Loucy (cell line): ENCODE data around the gene ENDOG.

ENCODE experiments used
- H2AFZ ChIP-seq: fragments of 200-600 bp; sonication (generic); 2 replicates; pipeline ENCODE4 v1.6.0; 2016; ENCODE audit warnings: antibody characterized with exemption, mild to moderate bottlenecking, low read length, moderate library complexity
- H3F3A ChIP-seq: fragments of 200-600 bp; 2 replicates; pipeline ENCODE4 v1.6.0; 2016; ENCODE audit warnings: antibody characterized with exemption, low read depth, mild to moderate bottlenecking
- H3K27me3 ChIP-seq: fragments of 200-600 bp; sonication (generic); 2 replicates; pipeline ENCODE4 v1.6.1; 2014; ENCODE audit warnings: low read length, mild to moderate bottlenecking; ENCODE audit not compliant: insufficient read depth, poor library complexity, severe bottlenecking
- H3K36me3 ChIP-seq: fragments of 200-600 bp; sonication (generic); 2 replicates; pipeline ENCODE4 v1.6.1; 2016; ENCODE audit warnings: low read length; ENCODE audit not compliant: insufficient read depth
- H3K4me1 ChIP-seq: fragments of 200-600 bp; sonication (generic); 2 replicates; pipeline ENCODE4 v1.5.1; 2014; ENCODE audit warnings: low read length, mild to moderate bottlenecking; ENCODE audit not compliant: insufficient read depth, poor library complexity, severe bottlenecking
- H3K4me2 ChIP-seq: fragments of 200-600 bp; sonication (generic); 2 replicates; pipeline ENCODE4 v1.6.0; 2014; ENCODE audit warnings: antibody characterized with exemption, low read length, low read depth, mild to moderate bottlenecking; ENCODE audit not compliant: poor library complexity, severe bottlenecking
- H3K4me3 ChIP-seq: fragments of 200-600 bp; sonication (generic); 2 replicates; pipeline ENCODE4 v1.5.1; 2014; ENCODE audit warnings: low read length, mild to moderate bottlenecking, mixed read lengths; ENCODE audit not compliant: poor library complexity, severe bottlenecking
- H3K79me2 ChIP-seq: fragments of 200-600 bp; sonication (generic); 2 replicates; pipeline ENCODE4 v1.6.1; 2014; ENCODE audit warnings: low read length; ENCODE audit not compliant: insufficient read depth
- H3K9ac ChIP-seq: fragments of 200-600 bp; sonication (generic); 2 replicates; pipeline ENCODE4 v1.6.0; 2014; ENCODE audit warnings: mild to moderate bottlenecking, low read depth, low read length, moderate library complexity; ENCODE audit not compliant: poor library complexity, severe bottlenecking
- H3K9me2 ChIP-seq: fragments of 200-600 bp; sonication (generic); replicated peaks from 2 replicates; pipeline ENCODE4 v1.6.1; 2016; ENCODE audit warnings: low read depth, low read length, mixed read lengths
- H3K9me3 ChIP-seq: fragments of 200-600 bp; sonication (generic); 2 replicates; pipeline ENCODE4 v1.6.1; 2014; ENCODE audit warnings: mild to moderate bottlenecking, antibody characterized with exemption, low read length, low read depth; ENCODE audit not compliant: insufficient read depth
- H4K20me1 ChIP-seq: fragments of 200-600 bp; sonication (generic); 2 replicates; pipeline ENCODE4 v1.6.0; 2014; ENCODE audit warnings: antibody characterized with exemption, low read length, mild to moderate bottlenecking; ENCODE audit not compliant: insufficient read depth, poor library complexity, severe bottlenecking
- EZH2phosphoT487 ChIP-seq: fragments of 200-600 bp; IDR thresholded peaks from 2 replicates; pipeline ENCODE4 v1.6.1; 2018; ENCODE audit warnings: antibody characterized with exemption, mild to moderate bottlenecking, moderate library complexity, borderline replicate concordance
- TF ChIP-seq, protein P1 (sequence below): fragments of 200-600 bp; sonication (generic); conservative IDR thresholded peaks from 2 replicates; pipeline ENCODE4 v1.5.1; 2014; ENCODE audit warnings: mild to moderate bottlenecking, antibody characterized with exemption, low read length

The ENDOG gene

GRCh38 chr9:128836509-128837145 is 18.3 kb downstream of the ENDOG start:
- Histone ChIP-seq H3K4me3 (no peak overlapping the region), H3K9ac (no peak overlapping the region), H3K27me3 (no peaks in the 10 kb centered on the region), H3K9me3 (no peaks in the 10 kb centered on the region), H4K20me1 (no peaks in the 10 kb centered on the region), H3K4me2 (no peak overlapping the region), H3K36me3 (no peaks in the 10 kb centered on the region), H3K9me2 (no peaks in the 10 kb centered on the region), H3F3A (no peaks in the 10 kb centered on the region), H3K79me2 (no peaks in the 10 kb centered on the region), H2AFZ (no peak overlapping the region), H3K4me1 (no peaks in the 10 kb centered on the region)
- TF ChIP-seq, protein P1, sequence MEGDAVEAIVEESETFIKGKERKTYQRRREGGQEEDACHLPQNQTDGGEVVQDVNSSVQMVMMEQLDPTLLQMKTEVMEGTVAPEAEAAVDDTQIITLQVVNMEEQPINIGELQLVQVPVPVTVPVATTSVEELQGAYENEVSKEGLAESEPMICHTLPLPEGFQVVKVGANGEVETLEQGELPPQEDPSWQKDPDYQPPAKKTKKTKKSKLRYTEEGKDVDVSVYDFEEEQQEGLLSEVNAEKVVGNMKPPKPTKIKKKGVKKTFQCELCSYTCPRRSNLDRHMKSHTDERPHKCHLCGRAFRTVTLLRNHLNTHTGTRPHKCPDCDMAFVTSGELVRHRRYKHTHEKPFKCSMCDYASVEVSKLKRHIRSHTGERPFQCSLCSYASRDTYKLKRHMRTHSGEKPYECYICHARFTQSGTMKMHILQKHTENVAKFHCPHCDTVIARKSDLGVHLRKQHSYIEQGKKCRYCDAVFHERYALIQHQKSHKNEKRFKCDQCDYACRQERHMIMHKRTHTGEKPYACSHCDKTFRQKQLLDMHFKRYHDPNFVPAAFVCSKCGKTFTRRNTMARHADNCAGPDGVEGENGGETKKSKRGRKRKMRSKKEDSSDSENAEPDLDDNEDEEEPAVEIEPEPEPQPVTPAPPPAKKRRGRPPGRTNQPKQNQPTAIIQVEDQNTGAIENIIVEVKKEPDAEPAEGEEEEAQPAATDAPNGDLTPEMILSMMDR, result no peak

- Histone ChIP-seq H3K79me2 (no peaks in the 10 kb centered on the region), H3K36me3 (no peaks in the 10 kb centered on the region), H3K9ac (no peak overlapping the region), H3K27me3 (no peaks in the 10 kb centered on the region), H3K4me3 (no peak overlapping the region), H4K20me1 (no peaks in the 10 kb centered on the region), H3K4me1 (no peaks in the 10 kb centered on the region), H3K9me2 (no peaks in the 10 kb centered on the region), H3K4me2 (no peak overlapping the region), H2AFZ (no peak overlapping the region), H3F3A (no peaks in the 10 kb centered on the region), H3K9me3 (no peaks in the 10 kb centered on the region)
- TF ChIP-seq, protein P1, result no peak
- no peak for TF ChIP-seq EZH2phosphoT487
Observed at GRCh38 chr9:128838338-128838737, 20.0 kb downstream of the ENDOG start.

- Histone ChIP-seq H3K36me3 (no peaks in the 10 kb centered on the region), H3K27me3 (no peaks in the 10 kb centered on the region), H3K79me2 (no peaks in the 10 kb centered on the region), H4K20me1 (no peaks in the 10 kb centered on the region), H3K9ac (no peak overlapping the region), H3K9me3 (no peaks in the 10 kb centered on the region), H3K4me3 (no peak overlapping the region), H3K4me1 (no peaks in the 10 kb centered on the region), H3K4me2 (no peak overlapping the region), H3F3A (no peaks in the 10 kb centered on the region), H3K9me2 (no peaks in the 10 kb centered on the region), H2AFZ (no peak overlapping the region)
- TF ChIP-seq EZH2phosphoT487, result no peak
- TF ChIP-seq, protein P1, result no peak
Observed at GRCh38 chr9:128840524-128840923, 22.2 kb downstream of the ENDOG start.
